Body of pancreas (tissue), 4 donors: ENCODE measurements around the gene AJAP1.

Experiments
- POLR2A ChIP-seq, 3 donors: fragments of 450-650 bp; IDR thresholded peaks; one replicate each; pipeline ENCODE4 v1.6.1; 2016; ENCODE audit warnings: antibody characterized with exemption in 3 of 3, mild to moderate bottlenecking in 2 of 3
- TF ChIP-seq, protein P1 (sequence below), 7 experiments: fragments of 450-650 bp in 4 of 7; fragments of 200-600 bp in 3 of 7; sonication (generic) in 3 of 7; IDR thresholded peaks; one replicate each; pipeline ENCODE4 v1.5.1; 2016 to 2019; ENCODE audit warnings: antibody characterized with exemption in 7 of 7

GRCh38 chr1:4734791-4735190, 80.4 kb downstream of the AJAP1 start:
- TF ChIP-seq, protein P1, sequence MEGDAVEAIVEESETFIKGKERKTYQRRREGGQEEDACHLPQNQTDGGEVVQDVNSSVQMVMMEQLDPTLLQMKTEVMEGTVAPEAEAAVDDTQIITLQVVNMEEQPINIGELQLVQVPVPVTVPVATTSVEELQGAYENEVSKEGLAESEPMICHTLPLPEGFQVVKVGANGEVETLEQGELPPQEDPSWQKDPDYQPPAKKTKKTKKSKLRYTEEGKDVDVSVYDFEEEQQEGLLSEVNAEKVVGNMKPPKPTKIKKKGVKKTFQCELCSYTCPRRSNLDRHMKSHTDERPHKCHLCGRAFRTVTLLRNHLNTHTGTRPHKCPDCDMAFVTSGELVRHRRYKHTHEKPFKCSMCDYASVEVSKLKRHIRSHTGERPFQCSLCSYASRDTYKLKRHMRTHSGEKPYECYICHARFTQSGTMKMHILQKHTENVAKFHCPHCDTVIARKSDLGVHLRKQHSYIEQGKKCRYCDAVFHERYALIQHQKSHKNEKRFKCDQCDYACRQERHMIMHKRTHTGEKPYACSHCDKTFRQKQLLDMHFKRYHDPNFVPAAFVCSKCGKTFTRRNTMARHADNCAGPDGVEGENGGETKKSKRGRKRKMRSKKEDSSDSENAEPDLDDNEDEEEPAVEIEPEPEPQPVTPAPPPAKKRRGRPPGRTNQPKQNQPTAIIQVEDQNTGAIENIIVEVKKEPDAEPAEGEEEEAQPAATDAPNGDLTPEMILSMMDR (IDR thresholded peaks at IDR 0.05) = no peak
- TF ChIP-seq POLR2A (IDR thresholded peaks at IDR 0.05) = no peak
